GM19468 (cell line): ENCODE results near the gene SPECC1L.
"Not testable (repeated sequence)": the region's sequence is repeated elsewhere in the genome, so short reads cannot be mapped to it uniquely, and the experiment has no call there.

Experiments
- ATAC-seq: cut with Tn5 transposase; IDR thresholded peaks from one replicate; pipeline ENCODE4 v1.9.1; 2021; ENCODE audit warnings: mild to moderate bottlenecking, moderate library complexity, moderate number of reproducible peaks; ENCODE audit not compliant: unreplicated experiment; ENCODE audit errors: extremely low read depth

The SPECC1L gene, protein sequence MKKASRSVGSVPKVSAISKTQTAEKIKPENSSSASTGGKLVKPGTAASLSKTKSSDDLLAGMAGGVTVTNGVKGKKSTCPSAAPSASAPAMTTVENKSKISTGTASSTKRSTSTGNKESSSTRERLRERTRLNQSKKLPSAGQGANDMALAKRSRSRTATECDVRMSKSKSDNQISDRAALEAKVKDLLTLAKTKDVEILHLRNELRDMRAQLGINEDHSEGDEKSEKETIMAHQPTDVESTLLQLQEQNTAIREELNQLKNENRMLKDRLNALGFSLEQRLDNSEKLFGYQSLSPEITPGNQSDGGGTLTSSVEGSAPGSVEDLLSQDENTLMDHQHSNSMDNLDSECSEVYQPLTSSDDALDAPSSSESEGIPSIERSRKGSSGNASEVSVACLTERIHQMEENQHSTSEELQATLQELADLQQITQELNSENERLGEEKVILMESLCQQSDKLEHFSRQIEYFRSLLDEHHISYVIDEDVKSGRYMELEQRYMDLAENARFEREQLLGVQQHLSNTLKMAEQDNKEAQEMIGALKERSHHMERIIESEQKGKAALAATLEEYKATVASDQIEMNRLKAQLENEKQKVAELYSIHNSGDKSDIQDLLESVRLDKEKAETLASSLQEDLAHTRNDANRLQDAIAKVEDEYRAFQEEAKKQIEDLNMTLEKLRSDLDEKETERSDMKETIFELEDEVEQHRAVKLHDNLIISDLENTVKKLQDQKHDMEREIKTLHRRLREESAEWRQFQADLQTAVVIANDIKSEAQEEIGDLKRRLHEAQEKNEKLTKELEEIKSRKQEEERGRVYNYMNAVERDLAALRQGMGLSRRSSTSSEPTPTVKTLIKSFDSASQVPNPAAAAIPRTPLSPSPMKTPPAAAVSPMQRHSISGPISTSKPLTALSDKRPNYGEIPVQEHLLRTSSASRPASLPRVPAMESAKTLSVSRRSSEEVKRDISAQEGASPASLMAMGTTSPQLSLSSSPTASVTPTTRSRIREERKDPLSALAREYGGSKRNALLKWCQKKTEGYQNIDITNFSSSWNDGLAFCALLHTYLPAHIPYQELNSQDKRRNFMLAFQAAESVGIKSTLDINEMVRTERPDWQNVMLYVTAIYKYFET

DNA sequence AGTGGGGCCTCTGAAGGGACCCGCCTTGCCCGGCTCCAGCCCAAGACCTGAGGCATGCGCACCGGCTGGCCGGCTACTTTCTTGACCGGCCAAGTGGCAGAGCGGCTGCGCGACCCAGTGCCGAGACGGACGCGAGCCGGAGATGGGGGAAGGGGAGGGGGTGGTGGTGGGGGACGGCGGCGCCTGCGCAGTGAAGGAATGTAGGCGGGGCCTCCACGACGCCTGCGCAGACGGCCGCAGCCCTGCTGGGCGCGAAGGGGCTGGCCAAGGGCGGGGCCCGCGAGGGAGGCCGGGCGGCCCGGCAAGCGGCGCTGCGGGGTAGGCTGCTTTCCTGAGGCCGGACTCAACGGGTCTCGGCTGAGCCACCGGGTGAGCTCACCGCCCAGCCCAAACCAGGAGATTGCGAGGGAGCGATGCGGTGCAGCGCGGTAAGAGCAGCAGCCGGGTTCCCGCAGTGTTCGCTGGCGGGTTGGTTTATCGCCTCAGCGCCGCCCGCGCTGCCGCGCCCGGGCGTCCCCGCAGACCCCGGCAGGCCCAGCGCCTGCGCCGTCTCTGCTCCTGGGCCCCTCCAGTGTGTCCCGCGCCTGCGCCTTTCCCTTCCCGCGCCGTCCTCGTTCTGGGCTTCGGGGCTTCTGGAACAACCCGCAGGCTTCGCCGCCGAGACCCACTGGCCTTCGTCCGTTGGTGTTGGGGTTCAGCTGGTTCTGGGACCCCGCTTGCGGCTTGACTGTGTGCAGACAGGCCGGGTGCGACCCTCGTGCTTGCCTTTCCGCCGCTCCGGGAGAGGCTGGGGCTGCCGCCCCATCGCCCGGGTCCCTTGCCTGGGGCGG, at the start of gene SPECC1L:
SPECC1L (plus strand) TSS at position 276 of the 830 bp plus-strand sequence. CDS start 31,401 bp downstream, outside the sequence.
- ATAC-seq: peak; percentile 86

GRCh38 chr22:24224468-24224867, 46.2 kb upstream of the SPECC1L start:
- ATAC-seq: no peak

GRCh38 chr22:24225044-24225601, 45.5 kb upstream of the SPECC1L start:
- ATAC-seq: no peak

GRCh38 chr22:24225951-24226350, 44.7 kb upstream of the SPECC1L start:
- ATAC-seq: no peak

- no peak for ATAC-seq
These were observed 39.5 kb upstream of the SPECC1L start for GRCh38 chr22:24230911-24231656.

DNA sequence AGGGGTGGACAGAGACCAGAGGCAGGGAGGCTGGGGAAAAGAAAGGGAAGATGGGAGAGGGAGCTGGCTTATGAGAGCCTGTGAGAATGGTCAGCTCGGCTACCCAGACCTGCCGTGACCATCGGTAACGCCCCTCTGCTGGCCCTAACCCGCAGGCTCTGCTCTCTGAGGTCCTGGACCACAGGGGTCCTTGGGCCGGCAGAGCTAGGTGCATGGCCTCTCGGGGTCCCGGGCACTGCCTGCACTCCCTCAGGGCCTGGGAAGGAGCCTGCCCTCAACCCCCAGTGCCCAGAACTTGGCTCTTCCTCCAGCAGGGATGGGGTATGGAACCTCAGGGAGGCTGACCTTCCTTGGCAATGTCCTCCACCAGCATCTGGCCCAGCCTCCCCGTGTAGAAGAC, 38.9 kb upstream of the SPECC1L start:
- no peak for ATAC-seq

DNA sequence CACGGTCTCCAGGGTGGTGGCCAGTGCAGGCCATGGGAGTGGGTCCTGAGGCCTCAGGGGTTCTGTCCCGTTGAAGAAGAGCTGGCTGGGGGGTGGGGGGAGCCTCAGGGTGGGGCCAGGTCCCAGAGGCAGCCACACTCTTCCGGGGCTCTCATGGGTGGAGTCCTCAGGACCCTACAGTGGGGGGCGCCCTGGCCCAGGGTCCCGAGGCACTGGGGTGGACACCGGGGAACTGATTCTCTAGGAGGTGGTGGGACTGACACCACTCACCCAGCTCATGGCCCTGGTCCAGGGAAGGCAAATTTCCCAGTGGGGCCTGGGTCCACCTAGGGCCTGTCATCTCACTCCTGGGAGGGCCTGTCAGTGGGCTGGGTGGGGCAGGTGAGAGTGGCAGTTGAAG, 38.5 kb upstream of the SPECC1L start:
- no peak for ATAC-seq

DNA sequence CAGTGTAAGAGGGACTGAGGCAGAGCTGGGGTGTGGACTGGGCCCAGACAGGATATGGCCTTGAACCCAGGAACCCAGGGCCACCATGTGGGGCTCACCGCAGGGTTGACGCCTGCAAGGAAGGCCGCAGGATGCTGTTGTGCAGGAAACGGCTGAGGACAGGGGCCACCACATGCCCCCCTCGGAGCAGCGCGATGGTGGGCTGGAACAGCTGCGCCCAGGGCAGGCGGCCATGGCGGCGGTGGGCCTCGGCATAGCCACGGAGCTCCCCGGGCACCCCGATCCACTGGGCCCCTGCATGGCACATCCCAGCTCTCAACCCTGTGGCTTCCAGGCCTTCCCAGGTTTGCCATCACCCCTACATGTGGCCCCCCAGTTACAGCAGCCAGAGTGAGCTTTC, 37.9 kb upstream of the SPECC1L start:
- ATAC-seq: no peak

GRCh38 chr22:24233235-24233634, 37.4 kb upstream of the SPECC1L start:
- ATAC-seq: no peak

DNA sequence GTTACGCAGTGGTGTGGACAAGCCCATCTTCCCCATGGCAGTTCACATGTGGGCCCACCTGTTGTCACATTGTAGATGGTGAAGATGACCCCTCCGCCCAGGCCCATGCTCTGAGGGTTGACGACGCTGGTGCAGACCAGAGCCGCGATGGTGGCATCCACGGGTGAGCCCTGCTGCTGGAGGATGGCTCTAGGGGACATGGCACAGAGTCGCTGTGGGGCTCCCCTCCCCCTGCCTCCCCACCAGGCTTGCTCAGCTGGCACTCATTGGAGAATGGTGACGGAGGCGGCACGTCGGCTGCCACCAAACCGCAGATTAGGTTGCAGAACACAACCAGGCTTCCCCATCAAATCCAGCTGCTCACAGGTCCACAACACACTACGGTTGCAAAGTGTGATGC, 36.8 kb upstream of the SPECC1L start:
- no peak for ATAC-seq

DNA sequence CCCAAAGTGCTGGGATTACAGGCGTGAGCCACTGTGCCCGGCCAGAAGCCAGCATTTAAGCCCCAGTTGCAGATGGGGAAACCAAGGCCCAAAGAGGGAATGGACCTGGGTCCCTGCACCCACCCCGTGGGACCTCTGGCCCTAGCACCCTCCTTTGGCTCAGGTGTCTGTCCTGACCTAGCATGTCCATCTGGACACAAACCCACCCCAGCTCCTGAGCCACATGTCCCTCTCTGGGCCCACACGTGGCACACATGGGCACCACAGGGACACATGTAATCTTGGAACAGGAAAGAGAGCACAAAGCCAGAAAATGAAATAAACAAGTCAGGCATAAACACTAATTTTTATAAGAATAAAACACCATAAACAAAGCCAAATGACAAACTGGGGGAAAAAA, 35.3 kb upstream of the SPECC1L start:
- no peak for ATAC-seq

DNA sequence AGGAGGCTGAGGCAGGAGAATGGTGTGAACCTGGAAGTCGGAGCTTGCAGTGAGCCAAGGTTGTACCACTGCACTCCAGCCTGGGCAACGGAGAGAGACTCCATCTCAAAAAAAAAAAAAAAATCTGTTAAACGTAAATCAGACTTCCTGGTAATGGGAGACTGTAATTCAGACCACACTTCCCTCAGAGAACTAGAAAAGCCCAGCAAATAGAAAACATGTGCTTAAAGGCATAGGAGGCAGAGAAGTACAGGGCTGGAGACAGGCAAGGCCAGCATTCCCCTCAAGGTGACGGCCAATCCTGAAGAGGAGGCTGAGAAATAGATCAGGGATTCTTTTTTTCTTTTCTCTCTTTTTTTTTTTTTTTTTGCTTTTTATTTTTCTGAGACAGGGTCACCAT, 34.0 kb upstream of the SPECC1L start:
- ATAC-seq: no peak

- ATAC-seq: not testable (repeated sequence)
These were observed 32.4 kb upstream of the SPECC1L start for GRCh38 chr22:24238101-24238694.

DNA sequence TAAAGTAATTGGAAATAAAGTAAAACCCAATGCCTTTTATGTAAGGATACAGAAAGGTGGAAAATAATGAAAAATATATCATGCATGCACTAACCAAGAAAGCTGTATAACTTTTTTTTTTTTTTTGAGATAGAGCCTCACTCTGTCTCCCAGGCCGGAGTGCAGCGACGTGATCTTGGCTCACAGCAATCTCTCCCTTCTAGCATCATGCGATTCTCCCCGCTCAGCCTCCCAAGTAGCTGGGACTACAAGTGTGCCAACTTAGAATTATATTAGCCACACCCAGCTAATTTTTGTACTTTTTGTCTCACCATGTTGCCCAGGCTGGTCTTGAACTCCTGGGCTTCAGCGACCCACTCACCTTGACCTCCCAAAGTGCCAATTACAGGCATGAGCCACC, 30.2 kb upstream of the SPECC1L start:
- no peak for ATAC-seq

- ATAC-seq: not testable (repeated sequence)
These were observed 29.5 kb upstream of the SPECC1L start for GRCh38 chr22:24240985-24241692.

- not testable (repeated sequence) for ATAC-seq
These were observed 27.2 kb upstream of the SPECC1L start for GRCh38 chr22:24243417-24243816.

- ATAC-seq: no peak
These were observed 26.4 kb upstream of the SPECC1L start for GRCh38 chr22:24244144-24244787.
